ENCODE results near the gene SLC49A3. TPM values are rescaled to one million over a fixed set of nuclear protein-coding genes. Genes with fewer than 3 reads are reported as not detected.
A peak's percentile ranks its signal among the peaks of the same experiment; 100 is the strongest.

SLC49A3 gene
- total and polyA plus RNA-seq, 2 donors (not counting 1 experiment from before 2014, with no cell fraction given), result 0.42 to 5.1 TPM

DNA sequence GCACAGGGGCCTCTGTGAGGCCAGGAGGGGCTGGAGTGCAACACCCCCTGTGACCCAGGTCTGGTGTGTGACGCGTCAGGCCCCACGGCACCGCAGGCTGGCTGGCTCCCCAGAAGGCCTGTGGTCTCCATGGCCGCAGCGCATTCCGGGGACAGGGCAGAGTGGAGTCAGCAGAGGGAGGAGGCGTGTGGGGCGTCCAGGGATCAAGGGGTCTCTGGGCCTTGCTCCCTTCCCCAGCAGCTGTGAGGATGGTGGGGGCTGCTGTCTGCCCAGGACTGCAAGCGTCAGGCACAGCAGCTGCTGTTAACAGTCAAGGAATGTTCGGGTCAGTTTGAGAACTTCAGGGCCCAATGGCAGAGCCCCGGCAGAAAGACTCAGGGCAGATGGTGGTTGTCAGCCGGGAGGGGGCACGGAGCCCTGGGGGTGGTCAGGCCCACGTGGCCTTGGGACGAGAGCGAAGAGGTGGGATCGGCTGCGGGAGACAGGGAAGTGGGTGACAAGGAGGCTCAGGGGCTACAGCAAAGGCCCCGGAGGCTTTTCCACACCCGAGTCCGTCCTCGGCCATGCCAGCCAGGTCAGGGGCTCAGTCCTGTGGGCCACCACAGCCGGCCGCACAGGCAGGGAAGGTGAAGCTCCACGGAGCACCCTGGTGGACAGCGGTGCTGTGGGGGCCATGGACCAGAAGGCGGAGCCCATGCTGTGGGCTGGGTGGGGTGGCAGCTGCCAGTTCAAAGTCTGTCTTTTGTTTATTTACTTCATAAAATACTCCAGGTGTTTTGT, 35.0 kb upstream of the SLC49A3 start:
- Histone ChIP-seq H2AFZ (ENCODE audit: low read length) (no peak overlapping the region), H3K79me2 (ENCODE audit: control insufficient read depth, insufficient read depth, low read length) (peaks cover 66% of the 10 kb centered on the region), H3K4me3 (replicated peaks in 1 of 4; ENCODE audit: control extremely low read depth in 1 of 4, insufficient read depth in 1 of 4, low read depth in 3 of 4, low read length in 4 of 4) (no peak overlapping the region), H4K20me1 (ENCODE audit: control insufficient read depth, extremely low read depth, insufficient read depth, low read length) (no peaks in the 10 kb centered on the region), H3K9ac (ENCODE audit: insufficient read depth, low read length) (peak overlapping the region; percentile 51), H3K27me3 (ENCODE audit: control insufficient read depth, insufficient read depth, low read length) (no peaks in the 10 kb centered on the region), H3K27ac (ENCODE audit: insufficient read depth, low read length) (peak overlapping the region; percentile 70), H3K4me2 (ENCODE audit: extremely low read depth, insufficient read depth, low read length) (no peak overlapping the region), H3K36me3 (ENCODE audit: control insufficient read depth, insufficient read depth, low read length) (peaks cover 3% of the 10 kb centered on the region), H3K4me1 (ENCODE audit: control insufficient read depth, extremely low read depth, insufficient read depth, low read length) (peaks cover 21% of the 10 kb centered on the region), H3K9me3 (ENCODE audit: control insufficient read depth, insufficient read depth, low read depth, low read length) (no peaks in the 10 kb centered on the region)
- TF ChIP-seq, protein P1, sequence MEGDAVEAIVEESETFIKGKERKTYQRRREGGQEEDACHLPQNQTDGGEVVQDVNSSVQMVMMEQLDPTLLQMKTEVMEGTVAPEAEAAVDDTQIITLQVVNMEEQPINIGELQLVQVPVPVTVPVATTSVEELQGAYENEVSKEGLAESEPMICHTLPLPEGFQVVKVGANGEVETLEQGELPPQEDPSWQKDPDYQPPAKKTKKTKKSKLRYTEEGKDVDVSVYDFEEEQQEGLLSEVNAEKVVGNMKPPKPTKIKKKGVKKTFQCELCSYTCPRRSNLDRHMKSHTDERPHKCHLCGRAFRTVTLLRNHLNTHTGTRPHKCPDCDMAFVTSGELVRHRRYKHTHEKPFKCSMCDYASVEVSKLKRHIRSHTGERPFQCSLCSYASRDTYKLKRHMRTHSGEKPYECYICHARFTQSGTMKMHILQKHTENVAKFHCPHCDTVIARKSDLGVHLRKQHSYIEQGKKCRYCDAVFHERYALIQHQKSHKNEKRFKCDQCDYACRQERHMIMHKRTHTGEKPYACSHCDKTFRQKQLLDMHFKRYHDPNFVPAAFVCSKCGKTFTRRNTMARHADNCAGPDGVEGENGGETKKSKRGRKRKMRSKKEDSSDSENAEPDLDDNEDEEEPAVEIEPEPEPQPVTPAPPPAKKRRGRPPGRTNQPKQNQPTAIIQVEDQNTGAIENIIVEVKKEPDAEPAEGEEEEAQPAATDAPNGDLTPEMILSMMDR (conservative IDR thresholded peaks at IDR 0.05 in 1 of 2, IDR thresholded peaks at IDR 0.05 in 1 of 2; ENCODE audit: low read depth in 1 of 2, low read length in 2 of 2), result no peak
- TF ChIP-seq EZH2 (IDR thresholded peaks at IDR 0.05; ENCODE audit: low read length, missing control alignments), result no peak
- DNase-seq (ENCODE audit: low read depth in 2 of 2), result no peak

DNA sequence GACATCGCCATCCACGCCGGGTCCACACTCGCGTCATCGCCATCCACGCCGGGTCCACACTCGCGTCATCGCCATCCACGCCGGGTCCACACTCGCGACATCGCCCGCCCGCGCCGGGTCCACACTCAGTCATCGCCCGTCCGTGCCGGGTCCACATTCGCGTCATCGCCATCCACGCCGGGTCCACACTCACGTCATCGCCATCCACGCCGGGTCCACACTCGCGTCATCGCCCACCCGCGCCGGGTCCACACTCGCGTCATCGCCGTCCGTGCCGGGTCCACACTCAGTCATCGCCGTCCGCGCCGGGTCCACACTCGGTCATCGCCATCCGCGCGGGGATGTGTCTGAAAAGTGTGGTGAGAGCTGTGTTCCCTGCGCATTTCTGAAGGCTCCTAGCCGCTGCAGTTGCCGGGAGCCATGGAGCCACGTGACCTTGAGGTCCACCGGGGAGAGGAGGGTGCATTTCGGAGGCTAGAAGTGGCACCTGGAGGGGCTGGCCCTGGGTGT, 34.0 kb upstream of the SLC49A3 start:
- peaks cover 21% of the 10 kb centered on the region for H3K4me1 ChIP-seq (ENCODE audit: control insufficient read depth, extremely low read depth, insufficient read depth, low read length)
- no peak overlapping the region for H3K9ac ChIP-seq (ENCODE audit: insufficient read depth, low read length)
- H3K36me3 ChIP-seq (ENCODE audit: control insufficient read depth, insufficient read depth, low read length), result peaks cover 3% of the 10 kb centered on the region
- no peak for DNase-seq (ENCODE audit: low read depth in 2 of 2)
- no peaks in the 10 kb centered on the region for H3K27me3 ChIP-seq (ENCODE audit: control insufficient read depth, insufficient read depth, low read length)
- H3K79me2 ChIP-seq (ENCODE audit: control insufficient read depth, insufficient read depth, low read length), result peaks cover 66% of the 10 kb centered on the region
- H4K20me1 ChIP-seq (ENCODE audit: control insufficient read depth, extremely low read depth, insufficient read depth, low read length), result no peaks in the 10 kb centered on the region
- no peak for TF ChIP-seq EZH2 (IDR thresholded peaks at IDR 0.05; ENCODE audit: low read length, missing control alignments)
- TF ChIP-seq, protein P1 (conservative IDR thresholded peaks at IDR 0.05 in 1 of 2, IDR thresholded peaks at IDR 0.05 in 1 of 2; ENCODE audit: low read depth in 1 of 2, low read length in 2 of 2), result no peak
- H3K9me3 ChIP-seq (ENCODE audit: control insufficient read depth, insufficient read depth, low read depth, low read length), result no peaks in the 10 kb centered on the region
- H2AFZ ChIP-seq (ENCODE audit: low read length), result no peak overlapping the region
- peak overlapping the region; percentile 70 for H3K27ac ChIP-seq (ENCODE audit: insufficient read depth, low read length)
- no peak overlapping the region for H3K4me2 ChIP-seq (ENCODE audit: extremely low read depth, insufficient read depth, low read length)
- no peak overlapping the region for H3K4me3 ChIP-seq (replicated peaks in 1 of 4; ENCODE audit: control extremely low read depth in 1 of 4, insufficient read depth in 1 of 4, low read depth in 3 of 4, low read length in 4 of 4)

DNA sequence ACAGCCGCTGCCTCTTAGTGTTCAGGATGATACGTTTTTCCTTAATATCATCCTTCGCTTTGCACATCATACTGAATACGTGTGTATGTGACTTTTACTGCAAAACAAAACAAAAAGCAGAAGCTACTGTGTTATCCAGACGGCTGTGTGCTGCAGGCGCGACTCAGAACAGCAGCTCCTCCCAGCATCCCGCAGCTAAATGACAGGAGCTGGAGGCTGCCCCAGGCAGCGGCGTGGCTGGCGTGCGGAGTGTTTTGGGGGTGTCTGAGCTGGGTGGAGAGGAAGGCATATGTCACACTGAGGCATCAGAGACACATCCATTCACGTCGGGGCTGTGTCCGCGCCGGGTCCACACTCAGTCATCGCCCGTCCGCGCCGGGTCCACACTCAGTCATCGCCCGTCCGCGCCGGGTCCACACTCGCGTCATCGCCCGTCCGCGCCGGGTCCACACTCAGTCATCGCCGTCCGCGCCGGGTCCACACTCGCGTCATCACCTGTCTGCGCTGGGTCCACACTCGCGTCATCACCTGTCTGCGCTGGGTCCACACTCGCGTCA, 33.3 kb upstream of the SLC49A3 start:
- H3K9ac ChIP-seq (ENCODE audit: insufficient read depth, low read length), result no peak overlapping the region
- peaks cover 3% of the 10 kb centered on the region for H3K36me3 ChIP-seq (ENCODE audit: control insufficient read depth, insufficient read depth, low read length)
- peaks cover 66% of the 10 kb centered on the region for H3K79me2 ChIP-seq (ENCODE audit: control insufficient read depth, insufficient read depth, low read length)
- H3K4me3 ChIP-seq (replicated peaks in 1 of 4; ENCODE audit: control extremely low read depth in 1 of 4, insufficient read depth in 1 of 4, low read depth in 3 of 4, low read length in 4 of 4), result no peak overlapping the region
- no peak for TF ChIP-seq EZH2 (IDR thresholded peaks at IDR 0.05; ENCODE audit: low read length, missing control alignments)
- TF ChIP-seq, protein P1 (conservative IDR thresholded peaks at IDR 0.05 in 1 of 2, IDR thresholded peaks at IDR 0.05 in 1 of 2; ENCODE audit: low read depth in 1 of 2, low read length in 2 of 2), result no peak
- no peak for DNase-seq (ENCODE audit: low read depth in 2 of 2)
- H3K4me1 ChIP-seq (ENCODE audit: control insufficient read depth, extremely low read depth, insufficient read depth, low read length), result peaks cover 21% of the 10 kb centered on the region
- H4K20me1 ChIP-seq (ENCODE audit: control insufficient read depth, extremely low read depth, insufficient read depth, low read length), result no peaks in the 10 kb centered on the region
- no peaks in the 10 kb centered on the region for H3K27me3 ChIP-seq (ENCODE audit: control insufficient read depth, insufficient read depth, low read length)
- no peaks in the 10 kb centered on the region for H3K9me3 ChIP-seq (ENCODE audit: control insufficient read depth, insufficient read depth, low read depth, low read length)
- peak overlapping the region; percentile 36 for H3K4me2 ChIP-seq (ENCODE audit: extremely low read depth, insufficient read depth, low read length)
- H2AFZ ChIP-seq (ENCODE audit: low read length), result no peak overlapping the region
- H3K27ac ChIP-seq (ENCODE audit: insufficient read depth, low read length), result peak overlapping the region; percentile 54
